ENCODE results near the gene FAM168B.

FAM168B gene

DNA sequence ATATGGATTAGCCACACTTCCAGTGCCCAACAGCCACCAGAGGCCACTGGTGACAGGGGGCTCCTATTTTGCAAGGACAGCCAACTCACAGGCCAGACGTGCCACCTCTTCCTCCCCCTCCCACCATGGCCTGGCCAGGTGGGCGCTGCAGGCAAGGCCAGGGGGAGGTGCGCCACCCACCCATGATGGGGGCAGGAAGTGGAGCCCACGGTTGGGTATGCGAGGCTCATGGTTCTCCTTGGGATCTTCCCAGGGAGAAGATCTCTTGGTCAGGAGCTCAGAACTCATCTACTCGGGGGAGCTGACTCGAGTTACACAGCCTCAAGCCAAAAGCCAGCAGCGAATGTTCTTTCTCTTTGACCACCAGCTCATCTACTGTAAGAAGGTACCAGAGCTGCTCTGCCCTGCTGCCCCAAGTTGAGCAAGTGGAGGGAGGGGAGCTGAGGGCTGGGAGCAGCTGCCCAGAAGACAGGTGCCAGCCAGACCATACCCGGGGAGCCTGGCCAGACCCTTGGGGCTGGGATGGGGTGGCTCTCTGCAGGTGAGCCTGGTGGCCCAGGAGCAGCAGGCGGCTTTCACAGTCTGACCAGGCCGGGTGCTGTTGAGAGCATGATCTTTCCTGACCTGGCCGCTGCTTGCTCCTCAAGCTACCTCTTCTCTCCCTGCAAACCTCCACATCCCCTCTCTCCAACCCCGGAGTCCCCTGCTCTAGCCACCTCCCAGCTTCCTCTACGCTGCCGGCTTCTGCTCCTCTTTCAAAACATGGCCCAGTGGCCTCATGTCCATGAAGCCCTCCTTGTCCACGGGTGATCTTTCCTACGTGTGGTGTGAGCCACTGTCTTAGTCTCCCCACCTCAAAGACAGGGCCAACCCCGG is 49.8 kb downstream of the FAM168B start:
- no peak for DNase-seq
- TF ChIP-seq CTCF (IDR thresholded peaks at IDR 0.05; ENCODE audit: low read length), result no peak
- H3K9me2 ChIP-seq (replicated peaks; ENCODE audit: insufficient read depth, low read length), result no peaks in the 10 kb centered on the region
- H2AFZ ChIP-seq (ENCODE audit: low read length), result no peak overlapping the region
- H4K20me1 ChIP-seq (ENCODE audit: insufficient read depth, low read length), result no peaks in the 10 kb centered on the region
- no peaks in the 10 kb centered on the region for H3K4me1 ChIP-seq (ENCODE audit: low read length)
- H3K9me3 ChIP-seq (replicated peaks; ENCODE audit: insufficient read depth, low read length), result no peaks in the 10 kb centered on the region
- H3F3A ChIP-seq (ENCODE audit: insufficient read depth, low read length), result no peaks in the 10 kb centered on the region
- H3K4me2 ChIP-seq (ENCODE audit: low read depth, low read length), result no peak overlapping the region
- H3K36me3 ChIP-seq (replicated peaks; ENCODE audit: insufficient read depth, low read length), result no peaks in the 10 kb centered on the region
- no peak overlapping the region for H3K27ac ChIP-seq (ENCODE audit: low read length)
- H3K4me3 ChIP-seq (ENCODE audit: low read length), result no peak overlapping the region
- no peaks in the 10 kb centered on the region for H3K79me2 ChIP-seq (ENCODE audit: low read length)
- no peak overlapping the region for H3K9ac ChIP-seq (ENCODE audit: low read length)
- H3K27me3 ChIP-seq (replicated peaks; ENCODE audit: insufficient read depth, low read length), result no peaks in the 10 kb centered on the region

DNA sequence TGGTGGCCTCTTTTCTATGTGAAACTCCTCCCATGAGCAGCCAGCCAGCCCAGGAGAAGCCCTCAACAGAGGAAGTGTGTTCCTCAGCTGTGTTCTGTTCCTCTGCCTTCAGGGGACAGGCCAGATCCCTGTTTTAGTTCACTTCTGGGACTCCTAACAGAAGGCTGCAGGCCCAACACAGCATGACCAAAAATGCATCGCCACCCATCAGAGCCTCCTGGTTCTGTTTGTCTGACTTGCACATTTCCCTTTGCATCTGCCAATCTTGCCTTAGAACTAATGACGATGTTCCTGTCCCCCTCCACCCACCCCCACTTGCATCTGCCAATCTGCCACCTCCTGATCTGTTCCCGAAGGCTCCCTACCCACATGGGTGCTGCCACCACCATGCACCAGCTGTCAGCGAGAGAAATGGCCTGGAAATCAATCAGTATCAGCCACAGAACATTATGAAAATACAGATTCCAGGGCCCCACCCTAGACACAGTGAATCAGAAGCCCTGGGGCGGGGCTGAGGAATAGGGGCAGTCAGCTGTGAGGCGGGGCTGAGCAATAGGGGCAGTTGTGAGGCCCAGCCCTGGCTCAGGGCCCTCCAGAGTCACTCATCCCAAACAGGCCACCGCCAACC is 51.0 kb downstream of the FAM168B start:
- H3K9me2 ChIP-seq (replicated peaks; ENCODE audit: insufficient read depth, low read length), result no peaks in the 10 kb centered on the region
- H3K4me3 ChIP-seq (ENCODE audit: low read length), result no peak overlapping the region
- no peak overlapping the region for H2AFZ ChIP-seq (ENCODE audit: low read length)
- H3K9ac ChIP-seq (ENCODE audit: low read length), result no peak overlapping the region
- H3K36me3 ChIP-seq (replicated peaks; ENCODE audit: insufficient read depth, low read length), result no peaks in the 10 kb centered on the region
- H3K4me1 ChIP-seq (ENCODE audit: low read length), result no peaks in the 10 kb centered on the region
- no peak overlapping the region for H3K27ac ChIP-seq (ENCODE audit: low read length)
- no peak overlapping the region for H3K4me2 ChIP-seq (ENCODE audit: low read depth, low read length)
- TF ChIP-seq EZH2 (optimal IDR thresholded peaks at IDR 0.05; ENCODE audit: low read depth, low read length) (no peak), CTCF (IDR thresholded peaks at IDR 0.05; ENCODE audit: low read length) (no peak)
- no peaks in the 10 kb centered on the region for H3K27me3 ChIP-seq (replicated peaks; ENCODE audit: insufficient read depth, low read length)
- no peak for DNase-seq
- H3K9me3 ChIP-seq (replicated peaks; ENCODE audit: insufficient read depth, low read length), result no peaks in the 10 kb centered on the region
- no peaks in the 10 kb centered on the region for H3K79me2 ChIP-seq (ENCODE audit: low read length)
- no peaks in the 10 kb centered on the region for H3F3A ChIP-seq (ENCODE audit: insufficient read depth, low read length)
- no peaks in the 10 kb centered on the region for H4K20me1 ChIP-seq (ENCODE audit: insufficient read depth, low read length)

DNA sequence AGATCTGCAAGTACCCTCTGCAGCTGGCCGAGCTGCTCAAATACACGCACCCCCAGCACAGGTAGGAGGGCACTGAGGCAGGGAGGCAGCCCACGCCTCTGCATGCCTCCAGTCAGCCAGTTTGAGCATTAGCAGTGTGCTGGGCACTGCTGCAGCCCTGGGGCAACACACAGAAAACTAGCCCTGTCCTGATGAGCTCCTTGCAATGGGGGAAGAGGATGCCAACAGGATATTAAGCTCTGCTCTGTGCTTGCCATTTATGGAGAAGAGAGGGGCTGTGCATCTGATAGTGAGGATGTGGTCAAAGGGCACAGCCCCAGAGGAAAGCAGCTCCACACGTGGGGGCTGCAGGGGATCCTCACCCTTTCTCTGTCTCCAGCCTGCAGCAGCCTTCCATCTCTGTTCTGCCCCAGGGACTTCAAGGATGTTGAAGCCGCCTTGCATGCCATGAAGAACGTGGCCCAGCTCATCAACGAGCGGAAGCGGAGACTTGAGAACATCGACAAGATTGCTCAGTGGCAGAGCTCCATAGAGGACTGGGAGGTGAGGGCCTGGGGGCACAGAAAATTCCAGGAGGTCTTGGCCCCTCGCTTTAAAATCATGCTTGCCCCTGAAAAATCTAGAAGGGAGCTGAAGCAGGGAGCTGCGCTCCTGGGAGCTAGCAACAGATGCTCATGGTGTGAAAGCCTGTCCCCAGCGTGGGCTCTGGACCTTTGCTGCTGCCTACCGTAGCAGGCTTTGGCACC is 51.7 kb downstream of the FAM168B start:
- Histone ChIP-seq H3K9me2 (replicated peaks; ENCODE audit: insufficient read depth, low read length) (no peaks in the 10 kb centered on the region), H3F3A (ENCODE audit: insufficient read depth, low read length) (no peaks in the 10 kb centered on the region), H3K4me1 (ENCODE audit: low read length) (no peaks in the 10 kb centered on the region), H3K9ac (ENCODE audit: low read length) (no peak overlapping the region), H3K4me2 (ENCODE audit: low read depth, low read length) (no peak overlapping the region), H3K4me3 (ENCODE audit: low read length) (no peak overlapping the region), H3K27me3 (replicated peaks; ENCODE audit: insufficient read depth, low read length) (no peaks in the 10 kb centered on the region), H3K27ac (ENCODE audit: low read length) (no peak overlapping the region), H4K20me1 (ENCODE audit: insufficient read depth, low read length) (no peaks in the 10 kb centered on the region), H3K9me3 (replicated peaks; ENCODE audit: insufficient read depth, low read length) (no peaks in the 10 kb centered on the region), H3K79me2 (ENCODE audit: low read length) (no peaks in the 10 kb centered on the region), H2AFZ (ENCODE audit: low read length) (no peak overlapping the region), H3K36me3 (replicated peaks; ENCODE audit: insufficient read depth, low read length) (no peaks in the 10 kb centered on the region)
- no peak for DNase-seq
- TF ChIP-seq CTCF (IDR thresholded peaks at IDR 0.05; ENCODE audit: low read length) (no peak), EZH2phosphoT487 (IDR thresholded peaks at IDR 0.05; ENCODE audit: low read length) (no peak), EZH2 (optimal IDR thresholded peaks at IDR 0.05; ENCODE audit: low read depth, low read length) (no peak)

Data from MM.1S (cell line).